ENCODE results near the gene PGAM5.
"Not testable (repeated sequence)": the region's sequence is repeated elsewhere in the genome, so short reads cannot be mapped to it uniquely, and the experiment has no call there.

PGAM5 gene

GRCh38 chr12:132753670-132754069 lies 43.0 kb downstream of the PGAM5 start:
- DNase-seq (ENCODE audit: low read depth) = not testable (repeated sequence)

GRCh38 chr12:132754160-132754932 lies 43.7 kb downstream of the PGAM5 start:
- no peak for DNase-seq (ENCODE audit: low read depth)

GRCh38 chr12:132758825-132759224 lies 48.2 kb downstream of the PGAM5 start:
- not testable (repeated sequence) for DNase-seq (ENCODE audit: low read depth)

DNA sequence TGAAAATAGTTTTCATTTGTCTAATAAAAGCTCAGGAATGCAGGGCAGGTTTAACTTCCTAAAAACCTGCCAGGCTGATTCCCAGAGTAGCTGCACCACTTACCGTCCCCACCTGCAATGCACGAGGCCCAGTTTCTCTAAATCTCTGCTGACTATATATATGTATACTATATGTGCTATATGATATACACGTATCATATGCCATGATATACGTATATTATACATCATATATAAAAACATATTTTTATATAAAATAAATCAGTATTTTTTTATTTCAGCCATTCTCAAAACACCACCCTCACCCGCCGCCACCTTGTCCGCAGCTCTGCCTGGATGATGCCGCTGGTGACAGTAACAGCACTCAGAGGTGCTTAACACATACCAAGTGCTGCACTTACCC lies 48.7 kb downstream of the PGAM5 start:
- DNase-seq (ENCODE audit: low read depth) = no peak

GRCh38 chr12:132761032-132761920 lies 50.6 kb downstream of the PGAM5 start, which contains the start of gene ANKLE2:
Gene ANKLE2, minus strand, starts transcription at chr12:132761832. Its CDS starts 34 bp downstream, at chr12:132761798.
- DNase-seq (ENCODE audit: low read depth) = no peak

DNA sequence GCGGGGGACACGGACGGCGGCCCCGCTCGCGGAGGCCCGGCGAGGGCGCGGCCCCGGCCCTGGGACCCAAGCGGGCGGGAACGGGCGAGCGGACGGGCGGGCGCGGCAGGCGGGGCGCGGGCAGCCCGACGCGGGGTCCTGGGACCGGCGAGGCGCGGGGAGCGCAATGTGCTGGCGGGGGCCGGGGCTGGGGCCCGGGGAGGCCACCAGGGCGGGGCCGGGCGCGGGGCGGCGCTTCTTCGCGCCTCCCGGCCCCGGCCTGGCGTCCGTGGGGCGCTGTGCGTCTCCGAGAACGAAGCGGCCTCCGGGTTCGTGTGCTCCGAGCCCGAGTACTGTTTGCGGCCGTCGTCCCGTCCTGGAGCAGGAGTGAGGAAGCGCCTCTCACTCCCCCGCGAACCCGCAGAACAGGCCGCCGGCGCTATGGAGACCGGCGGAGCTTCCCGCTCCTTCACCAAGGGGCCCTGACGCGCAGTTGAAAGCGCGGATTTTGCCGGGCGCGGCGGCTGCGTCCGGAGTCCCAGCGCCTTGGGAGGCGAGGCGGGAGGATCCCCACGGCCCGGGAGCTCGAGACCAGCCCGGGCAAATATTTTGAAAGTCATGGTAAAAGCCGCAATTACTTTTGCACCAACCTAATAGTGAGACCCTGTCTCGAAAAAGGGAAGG lies 51.4 kb downstream of the PGAM5 start:
- no peak for DNase-seq (ENCODE audit: low read depth)

DNA sequence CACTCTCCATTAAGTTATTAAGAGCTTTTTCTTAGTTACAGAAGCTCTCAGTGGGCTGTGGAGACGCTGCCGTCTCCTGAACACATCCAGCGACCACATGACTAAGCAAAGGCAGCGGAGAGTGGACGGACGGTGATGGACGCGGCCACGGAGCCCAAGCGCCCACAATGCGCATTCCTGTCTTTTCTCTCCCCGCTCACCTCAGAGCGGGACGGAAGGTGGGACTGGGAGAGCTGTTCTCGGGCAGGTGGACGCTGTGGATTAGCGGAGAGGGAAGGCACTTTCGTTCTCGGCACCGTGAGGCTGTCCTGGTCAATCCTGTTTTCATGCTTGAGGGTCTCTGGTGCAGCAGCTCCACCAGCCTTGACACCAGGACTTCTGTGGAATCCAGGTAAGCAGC lies 53.6 kb downstream of the PGAM5 start:
- DNase-seq (ENCODE audit: low read depth) = no peak

DNA sequence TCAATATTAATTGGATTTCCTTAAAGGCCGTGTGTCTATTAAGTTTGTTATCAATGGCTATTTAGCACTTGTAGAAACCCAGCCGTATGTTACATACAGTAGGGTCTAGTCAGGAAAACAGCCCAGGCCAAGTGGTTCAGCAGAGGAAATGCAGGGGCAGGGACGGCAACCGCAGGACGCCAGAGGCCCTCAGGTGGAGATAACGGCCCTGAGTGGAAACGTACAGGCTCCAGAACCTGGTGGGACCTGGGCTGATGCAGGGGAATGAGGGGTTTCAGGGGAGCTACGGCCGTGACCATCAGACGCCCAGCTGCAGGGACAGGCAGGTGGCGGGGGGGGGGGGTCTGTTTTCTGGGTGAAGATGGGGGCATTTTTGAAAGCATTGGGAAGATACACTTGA lies 54.7 kb downstream of the PGAM5 start:
- no peak for DNase-seq (ENCODE audit: low read depth)

GRCh38 chr12:132766380-132767085 lies 55.9 kb downstream of the PGAM5 start:
- no peak for DNase-seq (ENCODE audit: low read depth)

- no peak for DNase-seq (ENCODE audit: low read depth)
These were observed 60.6 kb downstream of the PGAM5 start for GRCh38 chr12:132771126-132771838.

Measured in HS-27A (cell line).